Gastroesophageal sphincter (tissue), 3 donors: ENCODE measurements around the gene CSH2.

ENCODE experiments used
- CTCF ChIP-seq, 4 experiments: fragments of 200-600 bp in 2 of 4; fragments of 450-650 bp in 2 of 4; sonication (generic) in 1 of 4; IDR thresholded peaks; one replicate each; pipeline ENCODE4 v1.5.1; 2017 to 2019; ENCODE audit warnings: antibody characterized with exemption in 4 of 4, mild to moderate bottlenecking in 2 of 4, moderate library complexity in 2 of 4
- POLR2A ChIP-seq, 2 donors: fragments of 450-650 bp; IDR thresholded peaks; one replicate each; pipeline ENCODE4 v1.6.1; 2017; ENCODE audit warnings: antibody characterized with exemption in 2 of 2, mild to moderate bottlenecking in 2 of 2, moderate library complexity in 1 of 2

DNA sequence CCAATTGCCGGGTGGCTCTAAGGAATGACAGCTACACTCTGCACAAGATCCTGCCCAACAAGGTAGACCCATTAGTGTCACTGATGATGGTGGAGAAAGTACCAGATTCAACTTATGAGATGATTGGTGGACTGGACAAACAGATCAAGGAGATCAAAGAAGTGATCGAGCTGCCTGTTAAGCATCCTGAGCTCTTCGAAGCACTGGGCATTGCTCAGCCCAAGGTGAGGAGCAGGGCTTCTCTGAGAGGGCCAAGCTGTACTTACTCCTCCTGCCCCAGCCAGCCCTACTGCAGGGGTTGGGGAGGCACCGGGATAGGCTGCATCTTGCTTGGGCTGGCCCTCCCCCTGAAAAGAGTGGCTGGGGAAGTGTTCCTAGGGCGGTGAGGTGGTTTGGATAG lies 43.2 kb downstream of the CSH2 start:
- no peak for TF ChIP-seq POLR2A (IDR thresholded peaks at IDR 0.05)
- TF ChIP-seq CTCF (IDR thresholded peaks at IDR 0.05), result no peak
